Fibroblast of mammary gland (primary cell): ENCODE data around the gene NUP214.

Source experiments
- DNase-seq: peaks from one replicate; pipeline ENCODE4 v3.0.0-alpha.2; 2010; ENCODE audit warnings: low read depth
- H3K4me3 ChIP-seq: 2 replicates; pipeline ENCODE4 v1.5.1; 2011; ENCODE audit warnings: low read depth, mild to moderate bottlenecking, low read length, moderate library complexity; ENCODE audit not compliant: control insufficient read depth
- CTCF ChIP-seq: conservative IDR thresholded peaks from 2 replicates; pipeline ENCODE4 v1.5.1; 2011; ENCODE audit warnings: low read depth, low read length, inconsistent platforms; ENCODE audit not compliant: control insufficient read depth, insufficient read depth

Gene NUP214

GRCh38 chr9:131218370-131218769 lies 93.0 kb downstream of the NUP214 start:
- no peak for TF ChIP-seq CTCF
- DNase-seq = no peak
- H3K4me3 ChIP-seq = no peak overlapping the region

GRCh38 chr9:131220485-131220884 lies 95.1 kb downstream of the NUP214 start:
- no peak overlapping the region for H3K4me3 ChIP-seq
- no peak for DNase-seq
- TF ChIP-seq CTCF = no peak

- no peak overlapping the region for H3K4me3 ChIP-seq
- no peak for TF ChIP-seq CTCF
- DNase-seq = no peak
These were observed 97.1 kb downstream of the NUP214 start for GRCh38 chr9:131222460-131222859.

GRCh38 chr9:131226226-131226625 lies 100.8 kb downstream of the NUP214 start:
- no peak for TF ChIP-seq CTCF
- no peak overlapping the region for H3K4me3 ChIP-seq
- no peak for DNase-seq

GRCh38 chr9:131227112-131227958 lies 101.9 kb downstream of the NUP214 start:
- DNase-seq = peak; percentile 29
- TF ChIP-seq CTCF = no peak
- H3K4me3 ChIP-seq = no peak overlapping the region

GRCh38 chr9:131227959-131228460 lies 102.6 kb downstream of the NUP214 start:
- no peak for TF ChIP-seq CTCF
- no peak overlapping the region for H3K4me3 ChIP-seq
- DNase-seq = no peak
